Measurements from ENCODE around the gene MICAL1. TPM values are rescaled to one million over a fixed set of nuclear protein-coding genes. Genes with fewer than 3 reads are reported as not detected.

MICAL1 gene
- total and polyA plus RNA-seq, 4 donors: 29.9 to 67.7 (median 57.4) TPM

- TF ChIP-seq CTCF (IDR thresholded peaks at IDR 0.05; ENCODE audit: control extremely low read depth, extremely low read depth): no peak
- DNase-seq (peak in 2 of 3 donors; percentile 68 to 76), ATAC-seq (ENCODE audit: insufficient read depth, low FRiP score) (no peak)
- Histone ChIP-seq H3K4me3 (peak overlapping the region; percentile 13), H3K4me1 (ENCODE audit: control insufficient read depth in 5 of 5, insufficient read depth in 5 of 5, low read length in 5 of 5) (peaks cover 7 to 34% (median 14%) of the 10 kb centered on the region in 5 donors), H3K27ac (ENCODE audit: low read depth in 1 of 2, low read length in 1 of 2) (peak overlapping the region in 1 of 2 donors; percentile 16), H3K36me3 (ENCODE audit: control insufficient read depth in 4 of 4, insufficient read depth in 4 of 4, low read length in 4 of 4) (peaks cover 4 to 10% (median 9%) of the 10 kb centered on the region in 4 donors), H3K9me3 (ENCODE audit: control insufficient read depth in 4 of 4, insufficient read depth in 3 of 4, low read length in 3 of 4) (no peaks in the 10 kb centered on the region), H3K9ac (ENCODE audit: insufficient read depth in 1 of 2, low read length in 2 of 2) (peak overlapping the region in 1 of 2 donors; percentile 56), H3K27me3 (ENCODE audit: control insufficient read depth in 3 of 3, insufficient read depth in 3 of 3, low read length in 2 of 3) (no peaks in the 10 kb centered on the region)
- WGBS, 2 donors: 2 to 5% methylated on average over 6 of the region's 6 CpGs
Observed at GRCh38 chr6:109483735-109484057, 28.1 kb upstream of the MICAL1 start.

- TF ChIP-seq CTCF (IDR thresholded peaks at IDR 0.05; ENCODE audit: control extremely low read depth, extremely low read depth): no peak
- H3K36me3 ChIP-seq (ENCODE audit: control insufficient read depth in 4 of 4, insufficient read depth in 4 of 4, low read length in 4 of 4): peaks cover 4 to 10% (median 9%) of the 10 kb centered on the region in 4 donors
- peak; percentile 94 for ATAC-seq (ENCODE audit: insufficient read depth, low FRiP score)
- H3K9ac ChIP-seq (ENCODE audit: insufficient read depth in 1 of 2, low read length in 2 of 2): peak within 1 kb of the TSS; percentile 55 to 56
- H3K4me3 ChIP-seq: peak within 1 kb of the TSS; percentile 72
- peaks cover 7 to 34% (median 14%) of the 10 kb centered on the region in 5 donors for H3K4me1 ChIP-seq (ENCODE audit: control insufficient read depth in 5 of 5, insufficient read depth in 5 of 5, low read length in 5 of 5)
- DNase-seq: peak; percentile 92 to 94 (median 94)
- no peaks in the 10 kb centered on the region for H3K27me3 ChIP-seq (ENCODE audit: control insufficient read depth in 3 of 3, insufficient read depth in 3 of 3, low read length in 2 of 3)
- WGBS, 2 donors: 1 to 2% methylated on average over 39 to 95 of the region's 97 CpGs
- no peaks in the 10 kb centered on the region for H3K9me3 ChIP-seq (ENCODE audit: control insufficient read depth in 4 of 4, insufficient read depth in 3 of 4, low read length in 3 of 4)
- H3K27ac ChIP-seq (ENCODE audit: low read depth in 1 of 2, low read length in 1 of 2): peak within 1 kb of the TSS; percentile 76 to 84
Observed at GRCh38 chr6:109482905-109483734, 27.5 kb upstream of the MICAL1 start, which contains the start of gene ZBTB24. TSS of gene ZBTB24 (minus strand) at chr6:109483219. CDS start at chr6:109482026, 1,193 bp downstream.

GRCh38 chr6:109480993-109481480 is 25.5 kb upstream of the MICAL1 start:
- Histone ChIP-seq H3K4me3 (no peak overlapping the region), H3K4me1 (ENCODE audit: control insufficient read depth in 5 of 5, insufficient read depth in 5 of 5, low read length in 5 of 5) (peaks cover 8 to 41% (median 20%) of the 10 kb centered on the region in 5 donors), H3K27ac (ENCODE audit: low read depth in 1 of 2, low read length in 1 of 2) (no peak overlapping the region), H3K36me3 (ENCODE audit: control insufficient read depth in 4 of 4, insufficient read depth in 4 of 4, low read length in 4 of 4) (peaks cover 9 to 15% (median 12%) of the 10 kb centered on the region in 4 donors), H3K27me3 (ENCODE audit: control insufficient read depth in 3 of 3, insufficient read depth in 3 of 3, low read length in 2 of 3) (no peaks in the 10 kb centered on the region), H3K9ac (ENCODE audit: insufficient read depth in 1 of 2, low read length in 2 of 2) (no peak overlapping the region), H3K9me3 (ENCODE audit: control insufficient read depth in 4 of 4, insufficient read depth in 3 of 4, low read length in 3 of 4) (no peaks in the 10 kb centered on the region)
- TF ChIP-seq CTCF (IDR thresholded peaks at IDR 0.05; ENCODE audit: control extremely low read depth, extremely low read depth): no peak
- ATAC-seq (ENCODE audit: insufficient read depth, low FRiP score) (no peak), DNase-seq (no peak)
- 93 to 97% methylated on average over 7 of the region's 7 CpGs for WGBS, 2 donors
